GM18511 (cell line): ENCODE data around the gene KRT71.

Experiments used
- ATAC-seq: cut with Tn5 transposase; IDR thresholded peaks from one replicate; pipeline ENCODE4 v1.9.1; 2021; ENCODE audit warnings: mild to moderate bottlenecking, moderate library complexity; ENCODE audit not compliant: unreplicated experiment

KRT71 gene

GRCh38 chr12:52577316-52577715 is 24.4 kb upstream of the KRT71 start:
- ATAC-seq = no peak

GRCh38 chr12:52575948-52576347 is 23.0 kb upstream of the KRT71 start:
- ATAC-seq = no peak

DNA sequence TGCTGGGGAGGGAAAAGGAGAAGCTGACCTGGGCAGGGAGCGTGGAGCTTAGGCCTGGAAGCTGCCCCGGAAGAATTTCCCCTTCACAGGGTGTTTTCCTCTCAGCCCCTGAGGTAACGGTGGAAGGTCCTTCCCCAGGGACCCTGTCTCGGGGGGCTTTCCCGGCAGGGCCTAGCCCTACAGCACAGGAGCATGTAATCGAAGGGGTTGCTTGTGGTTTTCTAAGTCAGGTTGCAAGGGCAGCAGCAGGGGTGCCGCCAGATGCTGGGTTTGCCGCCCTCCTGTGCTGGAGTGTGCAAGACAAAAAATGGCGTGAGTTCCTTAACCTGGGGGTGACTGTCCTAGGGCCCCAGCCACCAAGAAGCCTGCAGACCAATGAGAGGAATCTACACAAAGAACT is 22.3 kb upstream of the KRT71 start:
- ATAC-seq = no peak

- ATAC-seq = no peak
Measured at GRCh38 chr12:52573743-52574142, 20.8 kb upstream of the KRT71 start, which contains the start of gene KRT74. KRT74 (minus strand) TSS chr12:52573843; CDS start chr12:52573777, 66 bp downstream.

DNA sequence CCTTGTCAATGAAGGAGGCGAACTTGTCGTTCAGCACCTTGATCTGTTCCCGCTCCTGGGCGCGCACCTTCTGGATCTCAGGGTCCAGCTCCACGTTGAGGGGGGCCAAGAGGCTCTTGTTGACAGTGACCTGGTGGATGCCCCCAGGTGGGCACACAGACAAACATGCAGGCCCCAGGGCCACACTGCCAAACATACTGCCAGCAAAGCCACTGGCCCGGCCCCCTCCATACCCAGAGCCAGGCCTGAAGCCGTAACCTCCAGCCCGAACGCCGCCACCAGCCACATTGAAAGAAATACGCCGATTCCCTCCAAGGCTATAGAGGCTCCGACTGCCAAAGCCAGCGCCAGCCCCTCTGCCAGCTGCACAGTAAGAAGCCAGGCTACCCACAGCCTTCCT is 20.4 kb upstream of the KRT71 start:
- ATAC-seq = no peak

GRCh38 chr12:52570511-52570910 is 17.6 kb upstream of the KRT71 start:
- ATAC-seq = no peak

- no peak for ATAC-seq
Measured at GRCh38 chr12:52568111-52568510, 15.2 kb upstream of the KRT71 start.

- ATAC-seq = no peak
Measured at GRCh38 chr12:52566847-52567291, 13.9 kb upstream of the KRT71 start.

- ATAC-seq = no peak
Measured at GRCh38 chr12:52564582-52564981, 11.6 kb upstream of the KRT71 start.

DNA sequence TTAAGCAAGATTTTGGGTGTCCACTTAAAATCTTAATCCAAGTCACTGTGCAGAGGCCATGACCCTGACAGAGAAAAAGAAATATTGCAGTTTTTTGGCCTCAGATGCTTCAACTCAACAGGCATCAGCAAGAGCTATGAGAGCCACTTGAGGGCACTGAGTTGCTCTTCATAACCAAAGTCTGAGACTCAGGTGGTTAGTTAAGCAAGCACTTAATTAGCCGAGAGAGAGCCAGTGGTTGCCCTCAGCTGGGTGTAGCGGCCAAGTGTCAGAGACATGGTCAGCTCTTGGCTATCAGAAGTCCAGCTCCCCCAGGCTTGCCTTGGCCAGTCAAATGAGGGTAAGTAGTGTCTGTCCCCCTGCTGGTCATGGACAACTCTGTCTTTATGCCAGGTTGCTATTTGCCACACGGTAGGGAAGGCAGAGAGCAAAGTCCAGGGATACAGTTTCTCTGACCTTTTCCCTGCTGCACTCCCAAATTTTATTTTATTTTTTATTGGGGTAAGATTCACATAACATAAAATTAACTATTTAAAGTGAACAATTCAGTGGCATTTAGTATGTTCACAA is 9.0 kb upstream of the KRT71 start:
- ATAC-seq = no peak

DNA sequence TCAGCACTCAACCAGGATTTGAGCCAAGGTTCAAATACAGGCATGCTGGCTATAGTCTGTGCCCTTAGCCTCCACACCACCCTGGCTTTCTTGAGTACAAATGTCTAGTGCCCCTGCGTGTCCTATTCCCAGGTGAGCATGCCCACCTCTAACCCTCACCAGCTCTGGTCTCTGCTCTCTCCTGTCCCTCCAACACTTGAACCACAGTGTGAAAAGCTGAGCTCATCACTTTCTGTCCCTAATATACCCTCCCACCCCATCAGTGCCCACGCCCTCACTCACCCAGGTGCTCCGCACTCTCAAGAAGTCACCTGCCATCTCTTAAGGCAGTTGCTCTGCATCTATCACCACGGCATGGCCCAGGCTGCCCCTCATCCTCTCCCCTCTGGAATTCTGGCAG is 7.0 kb upstream of the KRT71 start:
- no peak for ATAC-seq

- ATAC-seq = no peak
Measured at GRCh38 chr12:52558781-52559445, 6.0 kb upstream of the KRT71 start.

DNA sequence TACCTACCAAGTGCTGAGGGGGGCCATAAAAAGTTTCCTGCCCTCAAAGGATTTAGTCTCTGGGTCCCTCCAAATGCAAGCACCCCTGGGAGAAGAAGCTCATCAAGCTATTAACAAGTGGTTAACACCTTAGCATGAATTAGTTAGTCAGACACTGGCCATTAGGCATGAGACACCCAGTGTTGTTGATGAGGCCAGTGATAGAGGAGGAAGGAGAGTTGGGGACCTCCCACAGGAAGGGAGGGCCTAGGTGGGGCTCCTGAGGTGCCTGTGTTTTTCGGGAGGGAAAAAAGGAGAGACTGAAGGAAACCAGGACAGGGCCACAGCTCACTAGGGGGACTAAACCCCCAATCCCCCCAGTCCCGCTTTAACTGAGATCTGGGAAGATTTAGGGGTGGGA is 4.5 kb upstream of the KRT71 start:
- ATAC-seq = no peak

DNA sequence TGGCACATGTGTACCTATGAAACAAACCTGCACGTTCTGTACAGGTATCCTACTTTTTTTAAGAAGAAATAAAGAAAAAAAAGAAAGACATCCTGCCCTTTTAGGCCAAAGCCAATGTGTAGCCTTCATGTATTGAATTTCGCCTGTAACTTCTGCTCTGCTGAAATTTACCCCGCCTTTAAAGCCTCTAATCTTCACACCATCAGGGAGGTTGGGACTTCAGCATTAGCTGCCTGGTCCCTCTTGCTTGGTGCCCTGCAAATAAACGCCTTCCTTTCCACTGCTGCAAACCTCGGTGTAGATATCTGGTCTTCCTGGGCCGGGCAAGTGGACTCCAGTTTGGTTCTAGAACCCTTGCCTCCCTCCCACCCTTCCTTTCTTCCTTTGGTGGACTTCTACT is 2.6 kb upstream of the KRT71 start:
- ATAC-seq = no peak

DNA sequence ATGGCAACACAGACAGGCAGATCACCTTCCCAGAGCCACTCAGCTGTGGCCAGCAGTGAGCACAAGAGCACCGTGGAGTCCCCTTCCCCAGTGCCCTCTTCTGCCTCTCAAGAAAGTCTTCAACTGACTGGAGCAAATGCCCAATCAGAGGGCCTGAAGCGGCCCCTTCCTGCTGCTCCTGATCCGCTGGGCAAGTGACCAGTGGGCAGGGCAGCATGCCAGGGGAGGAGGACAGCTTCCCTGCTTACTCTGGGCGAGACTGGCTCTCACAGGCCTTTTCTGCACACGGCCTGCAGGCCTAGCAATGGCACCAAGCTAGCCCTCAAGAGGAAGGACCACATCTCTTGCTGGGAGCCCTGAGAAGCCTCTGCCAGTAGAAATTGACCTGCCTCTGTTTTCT is 890 bp downstream of the KRT71 start:
- no peak for ATAC-seq

DNA sequence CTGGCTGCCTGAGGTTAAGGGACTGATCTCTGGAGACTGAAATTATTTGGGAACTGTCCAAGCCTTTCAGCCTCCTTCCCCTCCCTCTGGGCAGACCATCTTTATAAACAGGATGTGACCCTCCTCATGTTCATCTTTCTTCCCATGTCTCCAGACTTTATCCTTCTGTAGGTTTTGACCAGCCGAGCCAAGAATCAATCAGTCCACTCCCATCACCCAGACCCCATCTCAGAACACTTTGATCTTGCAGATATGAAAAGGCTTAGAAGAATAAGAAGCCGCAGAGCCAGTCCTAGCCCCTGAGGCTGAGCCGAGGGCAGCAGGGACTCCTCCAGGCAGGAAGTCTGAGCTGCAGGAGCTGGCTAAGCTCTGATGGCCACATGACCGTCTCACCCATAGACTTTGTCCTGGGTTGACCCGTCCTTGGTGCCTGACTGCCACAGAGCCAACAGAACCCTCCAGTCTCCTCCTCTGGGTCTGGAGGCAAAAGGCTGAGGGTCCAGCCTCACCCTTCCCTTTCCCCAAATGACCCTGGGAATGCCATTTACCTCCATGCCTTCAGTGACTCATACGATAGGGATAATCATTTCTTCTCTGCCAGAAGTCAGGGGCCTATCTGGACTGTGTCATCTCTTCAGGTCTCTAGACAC is 1.6 kb downstream of the KRT71 start:
- no peak for ATAC-seq

GRCh38 chr12:52546126-52546525 is 6.8 kb downstream of the KRT71 start:
- ATAC-seq = no peak

DNA sequence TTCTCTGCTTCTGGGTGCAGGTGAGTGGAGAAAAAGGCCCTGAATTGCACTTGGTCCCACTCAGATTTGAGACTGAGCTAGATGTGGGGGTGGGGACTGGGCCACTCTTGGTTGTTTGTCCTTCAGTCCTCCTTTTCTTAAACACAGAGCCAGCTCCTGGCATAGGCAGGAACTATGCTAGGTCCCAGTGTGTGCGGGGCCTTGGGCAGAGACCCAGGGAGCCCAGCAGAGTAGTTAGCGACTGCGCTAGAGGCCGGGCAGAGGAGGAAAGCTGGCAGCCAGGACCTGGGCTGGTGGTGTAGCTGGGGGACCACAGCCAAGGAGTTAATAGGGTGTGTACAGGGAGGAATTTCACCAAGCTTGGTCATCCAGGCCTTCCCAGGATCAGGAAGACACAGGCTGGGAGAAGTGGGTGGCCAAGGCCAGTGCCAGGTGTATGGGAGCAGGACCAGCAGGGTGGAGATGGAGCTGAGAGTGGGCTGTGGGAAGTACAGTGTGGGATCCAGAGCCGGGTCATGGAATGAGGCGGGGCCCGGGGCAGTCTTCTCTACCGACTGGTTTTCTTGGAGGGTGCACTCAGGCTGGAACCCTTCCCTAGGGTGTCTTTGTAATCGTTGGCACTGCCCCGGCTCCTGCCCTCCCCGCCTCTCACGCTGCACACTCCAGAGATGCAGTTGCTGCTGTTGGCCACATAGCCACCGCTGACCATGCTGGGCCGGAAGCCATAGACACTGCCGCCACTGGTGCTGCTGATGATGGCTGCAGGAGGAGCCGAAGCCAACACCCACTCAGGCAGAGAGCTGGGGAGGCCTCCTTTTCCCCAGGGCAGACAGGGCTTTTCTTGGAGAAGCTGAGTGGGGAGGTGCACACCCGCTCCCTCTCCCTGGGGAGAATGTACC is 8.7 kb downstream of the KRT71 start:
- ATAC-seq = no peak

GRCh38 chr12:52542785-52543318 is 10.1 kb downstream of the KRT71 start:
- ATAC-seq = no peak

- ATAC-seq = no peak
Measured at GRCh38 chr12:52542157-52542556, 10.8 kb downstream of the KRT71 start.

- no peak for ATAC-seq
Measured at GRCh38 chr12:52541709-52542108, 11.2 kb downstream of the KRT71 start.
